Activated naive CD4-positive, alpha-beta T cell (primary cell): ENCODE results near the gene MROH2A.
"Not testable (repeated sequence)": the region's sequence is repeated elsewhere in the genome, so short reads cannot be mapped to it uniquely, and the experiment has no call there.

ENCODE experiments used
- DNase-seq, 4 experiments: peaks; one replicate each; lab custom pipeline; 2025; lab: John Stamatoyannopoulos, UW

MROH2A gene

GRCh38 chr2:233778030-233778429 is at the start of gene MROH2A:
MROH2A (plus strand) TSS chr2:233778330; CDS start chr2:233779359, 1,029 bp downstream.
- DNase-seq, result no peak

- DNase-seq, result no peak
Observed at GRCh38 chr2:233728723-233729301, 49.3 kb upstream of the MROH2A start, which contains the start of gene UGT1A3. UGT1A3 (plus strand) TSS chr2:233729042; CDS start chr2:233729127, 85 bp downstream.

- DNase-seq, result not testable (repeated sequence)
Observed at GRCh38 chr2:233736868-233737653, 41.1 kb upstream of the MROH2A start.

GRCh38 chr2:233740870-233741269 is 37.3 kb upstream of the MROH2A start:
- no peak for DNase-seq

- no peak for DNase-seq
Observed at GRCh38 chr2:233743464-233744259, 34.5 kb upstream of the MROH2A start.

GRCh38 chr2:233745073-233745755 is 32.9 kb upstream of the MROH2A start:
- no peak for DNase-seq

GRCh38 chr2:233745838-233746237 is 32.3 kb upstream of the MROH2A start:
- not testable (repeated sequence) for DNase-seq

GRCh38 chr2:233746475-233747282 is 31.5 kb upstream of the MROH2A start:
- DNase-seq, result no peak

- no peak for DNase-seq
Observed at GRCh38 chr2:233747283-233747544, 30.9 kb upstream of the MROH2A start.

- DNase-seq, result not testable (repeated sequence)
Observed at GRCh38 chr2:233750689-233751088, 27.4 kb upstream of the MROH2A start.

GRCh38 chr2:233751212-233752009 is 26.7 kb upstream of the MROH2A start:
- DNase-seq, result not testable (repeated sequence)

GRCh38 chr2:233754872-233755611 is 23.1 kb upstream of the MROH2A start:
- no peak for DNase-seq

GRCh38 chr2:233756429-233757081 is 21.6 kb upstream of the MROH2A start:
- no peak for DNase-seq

- no peak for DNase-seq
Observed at GRCh38 chr2:233758141-233758540, 20.0 kb upstream of the MROH2A start.

- DNase-seq, result no peak
Observed at GRCh38 chr2:233758849-233759248, 19.3 kb upstream of the MROH2A start.

GRCh38 chr2:233760043-233760442 is 18.1 kb upstream of the MROH2A start, which contains the start of gene UGT1A1:
UGT1A1 (plus strand) TSS chr2:233760270; CDS start chr2:233760288, 18 bp downstream.
- DNase-seq, result no peak

- DNase-seq, result no peak
Observed at GRCh38 chr2:233761040-233761769, 16.9 kb upstream of the MROH2A start.

GRCh38 chr2:233764264-233764663 is 13.9 kb upstream of the MROH2A start:
- no peak for DNase-seq

GRCh38 chr2:233764761-233765160 is 13.4 kb upstream of the MROH2A start:
- DNase-seq, result no peak
